Measurements from ENCODE around the gene SALL1.

DNA sequence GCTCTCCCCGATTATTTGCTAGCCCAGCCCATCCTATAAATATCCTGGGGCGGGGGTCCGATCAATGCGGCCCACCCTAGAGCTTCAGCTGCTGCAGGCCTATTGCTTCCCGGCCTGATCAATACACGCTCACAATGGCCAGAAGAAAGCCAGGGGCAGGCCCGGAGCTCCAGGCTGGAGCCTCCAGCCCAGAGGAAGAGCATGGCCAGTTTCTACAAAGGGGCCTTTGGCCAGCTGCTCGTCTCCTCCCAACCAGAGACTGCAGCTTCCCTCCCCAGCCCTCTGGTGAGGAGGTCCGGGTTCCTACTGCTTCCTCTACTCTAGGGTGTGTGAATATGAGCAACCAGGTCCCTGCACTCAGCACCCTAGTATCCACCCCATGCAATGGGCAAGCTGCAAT, 36.7 kb downstream of the SALL1 start:
- TF ChIP-seq, protein P1, sequence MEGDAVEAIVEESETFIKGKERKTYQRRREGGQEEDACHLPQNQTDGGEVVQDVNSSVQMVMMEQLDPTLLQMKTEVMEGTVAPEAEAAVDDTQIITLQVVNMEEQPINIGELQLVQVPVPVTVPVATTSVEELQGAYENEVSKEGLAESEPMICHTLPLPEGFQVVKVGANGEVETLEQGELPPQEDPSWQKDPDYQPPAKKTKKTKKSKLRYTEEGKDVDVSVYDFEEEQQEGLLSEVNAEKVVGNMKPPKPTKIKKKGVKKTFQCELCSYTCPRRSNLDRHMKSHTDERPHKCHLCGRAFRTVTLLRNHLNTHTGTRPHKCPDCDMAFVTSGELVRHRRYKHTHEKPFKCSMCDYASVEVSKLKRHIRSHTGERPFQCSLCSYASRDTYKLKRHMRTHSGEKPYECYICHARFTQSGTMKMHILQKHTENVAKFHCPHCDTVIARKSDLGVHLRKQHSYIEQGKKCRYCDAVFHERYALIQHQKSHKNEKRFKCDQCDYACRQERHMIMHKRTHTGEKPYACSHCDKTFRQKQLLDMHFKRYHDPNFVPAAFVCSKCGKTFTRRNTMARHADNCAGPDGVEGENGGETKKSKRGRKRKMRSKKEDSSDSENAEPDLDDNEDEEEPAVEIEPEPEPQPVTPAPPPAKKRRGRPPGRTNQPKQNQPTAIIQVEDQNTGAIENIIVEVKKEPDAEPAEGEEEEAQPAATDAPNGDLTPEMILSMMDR (IDR thresholded peaks at IDR 0.05), result no peak
- TF ChIP-seq, protein P2, sequence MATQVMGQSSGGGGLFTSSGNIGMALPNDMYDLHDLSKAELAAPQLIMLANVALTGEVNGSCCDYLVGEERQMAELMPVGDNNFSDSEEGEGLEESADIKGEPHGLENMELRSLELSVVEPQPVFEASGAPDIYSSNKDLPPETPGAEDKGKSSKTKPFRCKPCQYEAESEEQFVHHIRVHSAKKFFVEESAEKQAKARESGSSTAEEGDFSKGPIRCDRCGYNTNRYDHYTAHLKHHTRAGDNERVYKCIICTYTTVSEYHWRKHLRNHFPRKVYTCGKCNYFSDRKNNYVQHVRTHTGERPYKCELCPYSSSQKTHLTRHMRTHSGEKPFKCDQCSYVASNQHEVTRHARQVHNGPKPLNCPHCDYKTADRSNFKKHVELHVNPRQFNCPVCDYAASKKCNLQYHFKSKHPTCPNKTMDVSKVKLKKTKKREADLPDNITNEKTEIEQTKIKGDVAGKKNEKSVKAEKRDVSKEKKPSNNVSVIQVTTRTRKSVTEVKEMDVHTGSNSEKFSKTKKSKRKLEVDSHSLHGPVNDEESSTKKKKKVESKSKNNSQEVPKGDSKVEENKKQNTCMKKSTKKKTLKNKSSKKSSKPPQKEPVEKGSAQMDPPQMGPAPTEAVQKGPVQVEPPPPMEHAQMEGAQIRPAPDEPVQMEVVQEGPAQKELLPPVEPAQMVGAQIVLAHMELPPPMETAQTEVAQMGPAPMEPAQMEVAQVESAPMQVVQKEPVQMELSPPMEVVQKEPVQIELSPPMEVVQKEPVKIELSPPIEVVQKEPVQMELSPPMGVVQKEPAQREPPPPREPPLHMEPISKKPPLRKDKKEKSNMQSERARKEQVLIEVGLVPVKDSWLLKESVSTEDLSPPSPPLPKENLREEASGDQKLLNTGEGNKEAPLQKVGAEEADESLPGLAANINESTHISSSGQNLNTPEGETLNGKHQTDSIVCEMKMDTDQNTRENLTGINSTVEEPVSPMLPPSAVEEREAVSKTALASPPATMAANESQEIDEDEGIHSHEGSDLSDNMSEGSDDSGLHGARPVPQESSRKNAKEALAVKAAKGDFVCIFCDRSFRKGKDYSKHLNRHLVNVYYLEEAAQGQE (IDR thresholded peaks at IDR 0.05; ENCODE audit: insufficient read depth in 1 of 2, low read depth in 2 of 2, low read length in 1 of 2), result no peak
- TF ChIP-seq SIN3A (IDR thresholded peaks at IDR 0.05; ENCODE audit: borderline replicate concordance, insufficient read depth, low read depth, low read length), result no peak
